CD14-positive monocyte (primary cell): ENCODE results near the gene HSPG2. TPM values are rescaled to one million over a fixed set of nuclear protein-coding genes. Genes with fewer than 3 reads are reported as not detected.

ENCODE experiments used
- DNase-seq, 3 donors: peaks; one replicate each; pipeline ENCODE4 v3.0.0-alpha.2; 2011 to 2022
- H2AFZ ChIP-seq: 2 replicates; pipeline ENCODE4 v1.6.0; 2012; ENCODE audit warnings: mild to moderate bottlenecking, low read depth, low read length, inconsistent platforms; ENCODE audit not compliant: insufficient read depth, poor library complexity, severe bottlenecking
- H3K27ac ChIP-seq, 2 donors: 1 replicate in 1 of 2; 2 replicates in 1 of 2; pipeline ENCODE4 v1.5.1; 2012 to 2013; ENCODE audit warnings: low read length in 2 of 2, control low read depth in 1 of 2, inconsistent platforms in 1 of 2, low read depth in 1 of 2, mild to moderate bottlenecking in 1 of 2
- H3K27me3 ChIP-seq, 2 donors: one replicate each; pipeline versions ENCODE4 v1.6.0 to v1.6.1; 2011 to 2013; ENCODE audit warnings: low read length in 2 of 2; ENCODE audit not compliant: control insufficient read depth in 2 of 2, insufficient read depth in 2 of 2
- H3K36me3 ChIP-seq, 2 donors: replicated peaks in 1 of 2; 1 replicate in 1 of 2; 2 replicates in 1 of 2; pipeline versions ENCODE4 v1.5.1 to v1.6.1; 2012 to 2013; ENCODE audit warnings: low read length in 2 of 2, control low read depth in 1 of 2, inconsistent platforms in 1 of 2, mild to moderate bottlenecking in 1 of 2; ENCODE audit not compliant: insufficient read depth in 2 of 2, control insufficient read depth in 1 of 2
- H3K4me1 ChIP-seq, 2 donors: 1 replicate in 1 of 2; 2 replicates in 1 of 2; pipeline versions ENCODE4 v1.5.1 to v1.6.1; 2012 to 2013; ENCODE audit warnings: low read length in 2 of 2, control low read depth in 1 of 2, inconsistent platforms in 1 of 2, mild to moderate bottlenecking in 1 of 2, moderate library complexity in 1 of 2; ENCODE audit not compliant: insufficient read depth in 2 of 2, control insufficient read depth in 1 of 2
- H3K4me2 ChIP-seq: replicated peaks from 2 replicates; pipeline ENCODE3; 2012; ENCODE audit warnings: low read length, moderate library complexity, mild to moderate bottlenecking; ENCODE audit not compliant: poor library complexity, severe bottlenecking; ENCODE audit errors: extremely low read depth
- H3K4me3 ChIP-seq, 3 experiments: fragments of 200-600 bp in 1 of 3; sonication (generic) in 1 of 3; replicated peaks in 1 of 3; 1 replicate in 2 of 3; 2 replicates in 1 of 3; pipeline ENCODE4 v1.5.1; 2011 to 2013; ENCODE audit warnings: low read length in 3 of 3, mild to moderate bottlenecking in 3 of 3, control low read depth in 2 of 3, low read depth in 2 of 3, inconsistent platforms in 1 of 3, moderate library complexity in 1 of 3
- H3K79me2 ChIP-seq: 2 replicates; pipeline ENCODE4 v1.6.0; 2012; ENCODE audit warnings: mild to moderate bottlenecking, control low read depth, inconsistent platforms, low read length, moderate library complexity; ENCODE audit not compliant: insufficient read depth
- H3K9ac ChIP-seq: 2 replicates; pipeline ENCODE4 v1.6.0; 2017; ENCODE audit warnings: low read length, mild to moderate bottlenecking; ENCODE audit not compliant: insufficient read depth, poor library complexity, severe bottlenecking
- H3K9me3 ChIP-seq, 2 donors: replicated peaks in 1 of 2; 1 replicate in 1 of 2; 2 replicates in 1 of 2; pipeline versions ENCODE4 v1.5.1 to v1.6.1; 2012 to 2013; ENCODE audit warnings: low read length in 2 of 2, control low read depth in 1 of 2; ENCODE audit not compliant: control insufficient read depth in 1 of 2, insufficient read depth in 1 of 2
- H4K20me1 ChIP-seq: 2 replicates; pipeline ENCODE4 v1.6.0; 2012; ENCODE audit warnings: mild to moderate bottlenecking, low read length, control low read depth, moderate library complexity; ENCODE audit not compliant: insufficient read depth
- H3K27ac Mint-ChIP-seq, 7 donors: one replicate each; pipeline ENCODE4 v1.8.0; 2020; ENCODE audit warnings: mild to moderate bottlenecking in 7 of 7, mixed read lengths in 7 of 7, moderate library complexity in 6 of 7, inconsistent platforms in 2 of 7
- H3K27me3 Mint-ChIP-seq, 3 donors: one replicate each; pipeline ENCODE4 v1.8.0; 2021 to 2022; ENCODE audit warnings: low read depth in 3 of 3, mild to moderate bottlenecking in 3 of 3, mixed read lengths in 3 of 3, moderate library complexity in 3 of 3, inconsistent platforms in 1 of 3
- H3K36me3 Mint-ChIP-seq, 2 donors: one replicate each; pipeline ENCODE4 v1.8.0; 2020; ENCODE audit warnings: mixed read lengths in 2 of 2, inconsistent platforms in 1 of 2, mild to moderate bottlenecking in 1 of 2
- H3K4me1 Mint-ChIP-seq: one replicate; pipeline ENCODE4 v1.8.0; 2020; ENCODE audit warnings: mild to moderate bottlenecking, mixed read lengths
- H3K4me3 Mint-ChIP-seq, 2 donors: one replicate each; pipeline ENCODE4 v1.8.0; 2020; ENCODE audit warnings: mild to moderate bottlenecking in 2 of 2, mixed read lengths in 2 of 2, moderate library complexity in 1 of 2
- H3K9me3 Mint-ChIP-seq, 7 donors: one replicate each; pipeline ENCODE4 v1.8.0; 2020 to 2022; ENCODE audit warnings: mixed read lengths in 7 of 7, mild to moderate bottlenecking in 6 of 7, moderate library complexity in 6 of 7, inconsistent platforms in 2 of 7
- WGBS: methylation state at CpG from one replicate; pipeline ENCODE4 v1.1.5; 2013; ENCODE audit warnings: missing lambda C conversion rate; ENCODE audit not compliant: insufficient coverage; 5-methylcytosine and 5-hydroxymethylcytosine counted together
- intact Hi-C, 2 donors: fragments of 100-400 bp; cut with micrococcal nuclease; formaldehyde crosslinking; loops; one replicate each; pipeline versions ENCODE4 v1.15.0 to v1.15.1; 2023
- polyA plus RNA-seq, 3 donors: library from polyadenylated mRNA; depleted of rRNA in 1 of 3; unstranded in 2 of 3; stranded (reverse) in 1 of 3; fragments of 300-500 nt in 2 of 3; fragments of >200 nt in 1 of 3; fragmentation: Illumina TruSeq in 2 of 3; gene quantifications; 1 replicate in 2 of 3; 2 replicates in 1 of 3; pipeline ENCODE4 v1.2.3, GENCODE V29; 2012 to 2021
- TF ChIP-seq, protein P1 (sequence below): fragments of 200-600 bp; IDR thresholded peaks from one replicate; pipeline ENCODE4 v1.8.0; 2022; ENCODE audit warnings: antibody characterized with exemption, mild to moderate bottlenecking

The HSPG2 gene
- polyA plus RNA-seq, 3 donors, result 0.44 TPM; not detected in 2

DNA sequence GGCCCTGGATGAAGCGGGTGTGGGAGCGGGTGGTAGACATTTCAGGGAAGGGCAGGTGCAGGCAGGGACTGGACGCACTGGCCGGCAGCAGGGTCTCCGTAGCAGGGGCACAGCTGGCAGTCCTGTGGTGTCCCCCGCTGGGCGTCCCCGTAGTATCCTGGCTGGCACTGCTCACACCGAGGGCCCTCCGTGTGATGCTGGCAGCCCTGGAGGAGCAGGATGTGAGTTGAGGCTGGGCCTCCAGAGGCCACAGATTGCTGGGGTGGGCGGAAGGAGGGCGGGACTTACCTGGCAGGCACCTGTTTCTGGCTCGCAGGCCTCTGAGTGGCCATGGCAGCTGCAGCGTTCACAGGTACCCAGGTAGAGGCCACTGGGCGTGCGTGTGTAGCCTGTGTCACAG, 62.8 kb downstream of the HSPG2 start:
- Histone ChIP-seq H3K4me3 (no peak overlapping the region), H3K4me2 (no peak overlapping the region), H4K20me1 (no peaks in the 10 kb centered on the region), H3K79me2 (no peaks in the 10 kb centered on the region), H3K36me3 (no peaks in the 10 kb centered on the region), H3K4me1 (no peaks in the 10 kb centered on the region), H3K27me3 (no peaks in the 10 kb centered on the region), H2AFZ (no peak overlapping the region), H3K9ac (no peak overlapping the region), H3K27ac (no peak overlapping the region), H3K9me3 (no peaks in the 10 kb centered on the region)
- WGBS, result 97% methylated on average over 14 of the region's 16 CpGs
- H3K9me3 Mint-ChIP-seq, result no peaks in the 10 kb centered on the region
- no peak for DNase-seq
- peaks cover 1 to 3% (median 2%) of the 10 kb centered on the region in 3 donors for H3K27me3 Mint-ChIP-seq
- H3K36me3 Mint-ChIP-seq, result no peaks in the 10 kb centered on the region
- H3K27ac Mint-ChIP-seq, result no peak overlapping the region
- TF ChIP-seq, protein P1, sequence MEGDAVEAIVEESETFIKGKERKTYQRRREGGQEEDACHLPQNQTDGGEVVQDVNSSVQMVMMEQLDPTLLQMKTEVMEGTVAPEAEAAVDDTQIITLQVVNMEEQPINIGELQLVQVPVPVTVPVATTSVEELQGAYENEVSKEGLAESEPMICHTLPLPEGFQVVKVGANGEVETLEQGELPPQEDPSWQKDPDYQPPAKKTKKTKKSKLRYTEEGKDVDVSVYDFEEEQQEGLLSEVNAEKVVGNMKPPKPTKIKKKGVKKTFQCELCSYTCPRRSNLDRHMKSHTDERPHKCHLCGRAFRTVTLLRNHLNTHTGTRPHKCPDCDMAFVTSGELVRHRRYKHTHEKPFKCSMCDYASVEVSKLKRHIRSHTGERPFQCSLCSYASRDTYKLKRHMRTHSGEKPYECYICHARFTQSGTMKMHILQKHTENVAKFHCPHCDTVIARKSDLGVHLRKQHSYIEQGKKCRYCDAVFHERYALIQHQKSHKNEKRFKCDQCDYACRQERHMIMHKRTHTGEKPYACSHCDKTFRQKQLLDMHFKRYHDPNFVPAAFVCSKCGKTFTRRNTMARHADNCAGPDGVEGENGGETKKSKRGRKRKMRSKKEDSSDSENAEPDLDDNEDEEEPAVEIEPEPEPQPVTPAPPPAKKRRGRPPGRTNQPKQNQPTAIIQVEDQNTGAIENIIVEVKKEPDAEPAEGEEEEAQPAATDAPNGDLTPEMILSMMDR, result no peak
- no peaks in the 10 kb centered on the region for H3K4me1 Mint-ChIP-seq
- no peak overlapping the region for H3K4me3 Mint-ChIP-seq
- intact Hi-C loops, result no loop called here

DNA sequence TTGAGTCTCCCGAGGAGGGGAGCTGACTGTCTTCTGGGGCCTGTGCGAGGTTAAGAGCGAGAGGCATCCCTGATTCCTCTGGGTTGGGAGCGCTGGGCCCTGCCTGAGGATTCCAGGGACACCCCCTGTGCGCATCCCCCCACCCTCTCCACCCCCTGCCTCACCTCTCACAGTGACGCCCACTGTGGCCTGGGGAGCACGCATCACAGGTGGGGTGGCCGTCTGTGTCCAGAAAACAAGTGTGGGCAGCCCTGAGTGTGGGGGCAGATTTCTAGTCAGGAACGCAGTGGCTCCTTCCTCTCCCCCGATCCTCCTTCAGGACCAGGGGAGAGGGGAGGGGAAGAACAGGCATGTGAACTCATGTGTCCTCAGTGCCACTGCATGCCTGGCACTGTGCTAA, 63.3 kb downstream of the HSPG2 start:
- Histone ChIP-seq H3K4me1 (no peaks in the 10 kb centered on the region), H3K4me2 (no peak overlapping the region), H3K27ac (no peak overlapping the region), H3K36me3 (no peaks in the 10 kb centered on the region), H3K9ac (no peak overlapping the region), H3K4me3 (no peak overlapping the region), H3K79me2 (no peaks in the 10 kb centered on the region), H4K20me1 (no peaks in the 10 kb centered on the region), H3K27me3 (no peaks in the 10 kb centered on the region), H2AFZ (no peak overlapping the region), H3K9me3 (no peaks in the 10 kb centered on the region)
- Mint-ChIP-seq H3K4me3 (no peak overlapping the region), H3K36me3 (no peaks in the 10 kb centered on the region), H3K4me1 (no peaks in the 10 kb centered on the region), H3K27me3 (peaks cover 1 to 3% (median 2%) of the 10 kb centered on the region in 3 donors), H3K9me3 (no peaks in the 10 kb centered on the region), H3K27ac (peak overlapping the region in 1 of 7 donors; percentile 28)
- intact Hi-C loops, result no loop called here
- TF ChIP-seq, protein P1, result no peak
- WGBS, result 100% methylated on average over 4 of the region's 10 CpGs
- DNase-seq, result no peak
